Iris pigment epithelial cell (primary cell): ENCODE measurements around the gene TSC22D1.
"Not testable (repeated sequence)": the region's sequence is repeated elsewhere in the genome, so short reads cannot be mapped to it uniquely, and the experiment has no call there.

Experiments used
- DNase-seq: peaks from one replicate; pipeline ENCODE4 v3.0.0-alpha.2; 2011; ENCODE audit warnings: low read depth

The TSC22D1 gene

DNA sequence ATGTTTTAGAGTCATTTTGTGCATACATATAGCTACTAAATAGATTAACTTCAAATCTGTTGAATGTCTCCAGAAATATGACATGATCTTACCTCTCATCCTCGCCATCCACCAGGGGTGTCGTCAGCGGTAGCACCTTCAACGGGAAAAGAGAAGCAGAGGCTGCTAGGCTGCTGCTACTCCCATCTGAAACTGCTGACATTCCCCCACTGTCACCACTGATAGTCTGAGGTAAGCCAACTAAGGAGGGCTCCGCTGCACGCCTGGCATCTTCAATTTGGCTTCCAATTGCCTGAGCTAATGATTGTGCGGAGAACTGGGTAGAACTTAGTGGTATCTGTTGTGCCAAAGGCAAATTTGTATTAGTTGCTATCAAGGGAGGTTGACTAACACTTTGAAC is 3.1 kb downstream of the TSC22D1 start:
- no peak for DNase-seq

DNA sequence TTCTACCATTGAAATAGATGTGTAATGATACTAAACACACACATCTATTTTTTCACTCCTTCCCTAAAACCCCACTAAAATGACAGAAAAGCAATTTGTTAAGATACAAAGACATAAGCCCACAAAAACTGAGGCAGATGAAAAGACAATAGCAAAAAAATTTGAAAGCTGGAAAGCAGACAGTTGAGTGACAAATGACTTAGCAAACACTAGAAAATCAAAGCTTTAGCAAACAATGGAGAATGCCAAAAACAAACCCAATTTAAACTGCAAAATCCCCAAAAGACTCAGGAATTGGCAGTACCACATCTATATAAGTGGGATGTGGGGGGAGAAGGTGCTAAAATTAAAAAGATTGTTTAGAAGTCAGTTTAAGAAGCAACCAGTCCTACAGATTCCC is 9.5 kb downstream of the TSC22D1 start:
- no peak for DNase-seq

DNA sequence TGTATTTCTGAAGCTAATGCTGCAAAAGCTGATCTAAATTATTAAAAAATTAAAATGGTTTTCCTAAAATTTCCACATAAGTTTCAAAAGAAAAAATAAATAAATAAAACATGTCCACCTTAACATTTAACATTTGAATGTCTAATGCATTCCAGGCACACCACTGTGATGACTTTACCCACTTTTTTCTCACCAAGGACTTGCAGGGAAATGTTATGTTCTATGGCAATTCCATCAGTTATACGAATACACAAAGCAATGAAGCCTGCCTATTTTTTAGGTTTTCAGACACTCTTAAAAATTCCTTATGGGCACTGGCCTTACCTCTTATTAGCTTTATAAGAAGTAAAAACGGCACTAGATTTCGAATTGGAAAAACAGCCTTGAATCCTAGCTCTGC is 10.2 kb downstream of the TSC22D1 start:
- peak; percentile 33 for DNase-seq

DNA sequence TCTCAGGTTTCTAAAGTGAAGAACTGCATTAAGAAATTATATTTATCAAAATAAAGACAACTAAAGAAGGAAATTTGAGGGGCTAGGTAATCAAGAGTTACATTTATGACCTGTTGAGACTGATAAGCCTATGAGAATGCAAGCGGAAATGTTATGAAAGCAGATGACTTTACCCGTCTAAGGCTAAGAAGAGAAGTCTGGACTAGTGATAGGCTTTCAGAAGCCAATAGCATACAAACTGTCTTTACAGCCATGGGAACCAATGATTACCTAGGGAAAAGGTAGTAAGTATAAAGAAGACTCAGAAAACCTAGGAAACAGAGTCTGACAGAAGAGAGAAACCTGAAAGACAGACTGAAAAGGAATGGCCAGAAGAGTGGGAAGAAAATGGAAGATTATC is 11.2 kb downstream of the TSC22D1 start:
- DNase-seq: no peak

DNA sequence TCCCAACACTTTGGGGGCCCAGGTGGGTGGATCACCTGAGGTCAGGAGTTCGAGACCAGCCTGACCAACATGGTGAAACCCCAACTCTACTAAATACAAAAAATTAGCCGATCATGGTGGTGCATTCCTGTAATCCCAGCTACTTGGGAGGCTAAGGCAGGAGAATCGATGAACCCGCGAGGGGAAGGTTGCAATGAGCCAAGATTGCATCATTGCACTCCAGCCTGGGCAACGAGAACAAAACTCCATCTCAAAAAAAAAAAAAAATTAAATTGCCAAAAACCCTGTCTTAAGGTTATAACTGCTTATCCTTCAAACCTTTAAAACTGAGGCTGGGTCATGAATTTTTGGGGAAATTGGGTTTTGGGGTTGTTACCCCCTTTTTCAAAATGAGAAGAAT is 13.3 kb downstream of the TSC22D1 start:
- DNase-seq: not testable (repeated sequence)

DNA sequence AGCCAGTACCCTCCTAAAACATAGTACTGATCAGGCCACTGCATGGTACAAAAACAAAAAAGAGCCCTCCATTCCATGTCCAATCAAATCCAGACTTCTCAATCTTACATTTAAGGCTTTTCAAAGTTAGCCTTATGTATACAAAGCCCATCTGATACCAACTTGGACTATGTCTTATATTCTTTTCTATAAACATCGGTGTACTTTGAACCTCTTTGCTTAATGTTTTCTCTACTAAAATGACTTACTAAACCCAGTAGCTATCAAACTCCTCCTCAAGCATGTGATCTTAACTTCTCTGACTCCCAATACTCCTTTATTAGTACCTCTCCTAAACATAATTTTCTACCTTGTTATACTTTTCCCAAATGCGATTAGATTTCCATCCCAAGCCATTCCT is 14.8 kb downstream of the TSC22D1 start:
- no peak for DNase-seq

DNA sequence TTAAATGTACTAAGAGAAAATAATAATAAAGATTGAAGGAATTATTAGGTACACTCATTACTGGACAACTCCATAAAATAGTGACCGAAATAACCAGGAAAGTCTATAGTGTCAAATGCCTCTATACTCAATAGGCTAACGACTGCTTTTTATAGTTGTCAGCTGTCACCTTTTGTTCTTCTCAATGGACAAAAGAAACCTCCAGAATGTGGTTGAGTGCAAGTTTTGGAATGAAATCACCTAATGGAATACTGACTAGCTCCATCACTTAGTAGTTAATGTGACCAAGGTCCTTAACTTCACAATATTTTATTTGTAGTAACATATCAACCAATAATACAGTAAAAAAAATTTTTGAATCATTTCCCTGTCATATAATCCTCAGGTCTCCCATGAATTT is 18.1 kb downstream of the TSC22D1 start:
- DNase-seq: no peak

DNA sequence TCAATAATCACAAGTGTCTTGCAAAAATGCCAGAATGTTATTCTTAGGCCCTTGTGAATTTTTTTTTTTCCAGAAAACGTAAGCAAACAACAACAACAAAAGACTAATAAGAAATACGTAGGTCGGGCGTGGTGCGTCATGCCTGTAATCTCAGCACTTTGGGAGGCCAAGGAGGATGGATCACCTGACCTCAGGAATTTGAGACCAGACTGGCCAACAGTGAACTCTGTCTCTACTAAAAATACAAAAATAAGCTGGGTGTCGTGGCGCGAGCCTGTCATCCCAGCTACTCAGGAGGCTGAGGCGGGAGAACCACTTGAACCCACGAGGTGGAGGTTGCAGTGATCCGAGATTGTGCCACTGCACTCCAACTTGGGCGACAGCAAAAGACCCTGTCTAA is 20.9 kb downstream of the TSC22D1 start:
- no peak for DNase-seq

DNA sequence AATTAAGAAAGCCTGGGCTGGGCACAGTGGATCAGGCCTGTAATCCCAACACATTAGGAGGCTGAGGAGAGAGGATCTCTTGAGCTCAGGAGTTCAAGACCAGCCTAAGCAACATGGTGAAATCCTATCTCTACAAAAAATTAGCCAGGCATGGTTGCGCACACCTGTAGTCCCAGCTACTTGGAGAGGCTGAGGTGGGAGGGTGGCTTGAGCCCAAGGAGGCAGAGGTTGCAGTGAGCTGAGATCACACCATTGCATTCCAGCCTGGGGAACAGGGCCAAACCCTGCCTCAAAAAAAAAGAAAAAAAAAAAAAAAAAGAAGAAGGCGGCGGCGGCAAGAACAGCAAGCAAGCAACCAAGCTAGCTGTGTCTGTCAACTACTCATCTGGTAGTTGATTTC is 26.7 kb downstream of the TSC22D1 start:
- no peak for DNase-seq

DNA sequence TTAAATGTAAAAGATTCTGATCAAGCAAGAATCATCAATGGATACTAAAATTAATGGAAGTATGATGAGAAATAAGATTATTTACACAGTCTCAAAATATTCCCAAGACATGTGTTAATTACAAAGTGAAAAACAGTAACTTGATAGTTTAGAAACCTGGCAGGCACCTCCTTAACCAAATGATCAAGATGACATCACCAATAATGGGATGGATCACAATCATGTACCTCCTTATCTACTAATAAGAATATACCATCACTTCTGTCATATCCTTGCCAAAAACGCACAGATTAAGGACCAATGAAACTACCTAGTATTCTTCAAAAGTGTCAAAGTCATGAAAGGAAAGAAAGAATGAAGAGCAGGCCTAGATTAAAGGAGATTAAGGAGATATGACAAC is 30.0 kb downstream of the TSC22D1 start:
- DNase-seq: no peak

DNA sequence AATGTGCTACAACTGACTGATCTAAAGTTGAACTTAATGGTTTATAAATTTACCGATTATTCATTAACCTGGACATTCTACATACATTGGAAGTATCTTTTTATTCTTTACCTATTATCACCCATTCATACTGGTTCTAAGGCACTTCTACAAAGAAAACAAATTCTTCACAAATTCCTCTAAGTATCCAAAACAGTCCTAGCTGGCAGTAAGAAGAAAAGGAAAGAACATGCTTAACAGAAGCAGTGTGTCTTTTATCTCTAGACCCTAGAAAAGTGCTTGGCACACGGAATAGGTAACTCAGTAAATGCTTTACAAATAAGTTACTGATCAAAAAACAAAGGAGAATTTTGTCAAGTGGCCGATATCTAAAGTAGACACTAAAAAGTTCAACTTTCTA is 32.8 kb downstream of the TSC22D1 start:
- DNase-seq: no peak

DNA sequence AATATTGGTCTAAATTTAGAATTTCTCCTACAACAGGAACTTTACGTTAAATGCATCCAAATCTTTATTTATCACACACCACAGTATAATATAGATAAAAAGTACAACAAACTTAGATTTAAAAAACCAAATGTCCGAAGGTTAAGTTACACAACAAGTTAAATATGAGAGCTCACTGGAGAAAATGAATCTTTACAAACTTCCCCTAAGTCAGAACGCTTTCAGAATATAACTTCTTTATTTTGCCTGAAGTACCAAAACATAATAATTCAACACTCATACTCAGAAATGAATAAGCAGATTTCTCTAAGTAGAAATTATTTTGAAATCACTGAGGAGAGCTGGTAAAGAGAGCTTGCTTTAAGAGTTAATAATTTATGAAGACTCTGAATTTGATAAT is 33.8 kb downstream of the TSC22D1 start:
- no peak for DNase-seq

DNA sequence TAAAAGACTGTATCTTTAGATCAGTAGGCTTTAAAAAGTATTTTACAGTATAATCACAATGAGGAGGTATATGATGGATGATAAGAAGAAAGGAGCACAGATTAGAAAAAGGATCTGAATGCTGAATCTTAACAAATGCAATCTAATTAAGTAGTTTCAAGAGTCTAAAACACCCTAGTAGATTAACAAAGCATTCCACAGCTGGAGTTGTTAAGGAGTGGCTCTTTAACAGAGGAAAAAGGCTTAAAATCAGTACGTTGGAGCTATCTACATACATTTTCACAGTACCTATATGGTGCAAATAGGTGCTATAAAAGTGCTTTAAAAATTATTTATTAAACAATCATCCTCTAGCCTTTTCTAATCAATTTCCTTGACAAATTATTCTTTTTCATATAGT is 34.5 kb downstream of the TSC22D1 start:
- no peak for DNase-seq

DNA sequence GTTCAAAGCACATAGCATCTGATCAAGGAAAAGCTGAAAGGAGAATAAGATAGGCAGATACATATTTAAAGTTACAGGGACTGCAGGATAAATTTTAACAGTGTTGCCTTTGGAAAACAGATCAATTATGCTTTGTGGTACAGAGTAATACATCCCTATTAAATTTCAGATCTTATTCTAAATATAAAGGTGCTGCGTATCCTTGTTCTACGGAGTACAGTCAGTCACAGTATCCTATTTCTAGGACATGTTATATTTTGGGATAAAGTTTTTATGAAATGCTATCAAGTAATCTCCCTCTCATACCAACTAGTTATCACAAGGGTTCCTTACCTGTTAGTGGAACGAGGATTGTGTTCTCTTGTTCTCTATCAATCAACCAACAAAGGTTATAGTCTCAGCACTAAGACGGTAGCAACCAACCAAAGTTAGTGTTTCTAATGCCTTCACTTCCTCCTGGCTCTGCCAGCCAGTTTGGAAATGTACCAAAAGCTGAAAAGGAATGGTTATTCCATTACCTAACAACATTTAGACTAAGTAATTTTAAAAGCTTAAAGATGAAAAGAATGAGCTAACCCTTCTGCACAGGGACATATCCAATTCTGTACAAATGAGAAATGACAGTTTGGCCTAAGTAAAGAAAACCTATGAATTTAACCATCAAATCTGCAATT is 35.2 kb downstream of the TSC22D1 start:
- no peak for DNase-seq

DNA sequence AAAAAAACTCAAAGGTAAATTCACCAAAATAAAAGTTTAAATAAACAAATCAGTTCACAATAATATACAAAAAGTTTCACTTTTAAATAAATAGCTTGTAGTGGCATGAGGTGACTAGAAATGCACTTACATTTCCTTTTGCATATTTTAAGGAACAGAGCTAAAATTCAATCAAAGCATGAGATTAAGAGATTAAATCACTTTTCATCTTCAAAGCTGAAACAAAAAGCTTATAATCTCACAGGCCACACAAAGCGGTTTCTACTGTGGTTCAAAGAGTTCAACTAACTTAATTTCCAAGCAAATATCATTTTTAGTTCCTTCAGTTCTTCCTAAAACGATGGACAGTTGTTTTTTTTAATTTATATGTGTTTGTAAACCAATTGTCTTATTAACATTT is 38.9 kb downstream of the TSC22D1 start:
- no peak for DNase-seq

DNA sequence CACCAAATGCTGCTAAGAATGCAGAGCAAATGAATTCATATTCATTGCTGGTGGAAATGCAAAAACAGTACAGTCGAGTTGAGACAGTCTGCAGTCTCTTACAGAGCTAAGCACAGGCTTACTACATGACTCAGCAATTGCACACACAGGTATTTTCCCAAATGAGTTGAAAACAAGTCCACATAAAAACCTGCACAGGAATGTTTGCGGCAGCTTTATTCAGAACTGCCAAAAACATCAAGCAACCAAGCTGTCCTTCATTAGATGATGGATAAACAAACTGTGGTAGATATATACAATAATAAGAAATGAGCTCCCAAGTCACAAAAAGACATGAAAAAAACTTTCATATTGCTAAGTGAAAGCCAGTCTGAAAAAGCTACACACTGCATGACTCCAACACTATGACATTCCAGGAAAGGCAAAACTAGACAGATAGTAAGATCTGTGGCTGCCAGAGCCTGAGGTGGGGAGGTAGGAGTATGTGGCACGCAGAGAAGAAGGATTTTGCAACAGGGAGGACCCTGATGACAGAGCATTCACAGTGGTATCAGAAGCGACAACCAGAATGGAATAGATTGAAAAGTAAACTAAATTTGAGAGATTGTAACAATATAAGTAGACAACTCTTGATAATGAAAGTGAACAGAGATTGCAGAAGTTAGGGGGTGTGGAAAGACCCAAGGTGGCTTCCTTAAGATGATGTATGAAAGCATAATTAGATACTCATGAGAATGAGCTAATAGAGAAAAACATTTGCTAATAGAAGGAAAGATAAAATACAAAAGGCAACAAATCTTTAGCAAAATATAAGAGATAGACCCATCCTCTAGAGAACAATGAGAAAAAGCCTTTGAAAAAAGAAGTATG is 52.7 kb downstream of the TSC22D1 start:
- peak; percentile 94 for DNase-seq

DNA sequence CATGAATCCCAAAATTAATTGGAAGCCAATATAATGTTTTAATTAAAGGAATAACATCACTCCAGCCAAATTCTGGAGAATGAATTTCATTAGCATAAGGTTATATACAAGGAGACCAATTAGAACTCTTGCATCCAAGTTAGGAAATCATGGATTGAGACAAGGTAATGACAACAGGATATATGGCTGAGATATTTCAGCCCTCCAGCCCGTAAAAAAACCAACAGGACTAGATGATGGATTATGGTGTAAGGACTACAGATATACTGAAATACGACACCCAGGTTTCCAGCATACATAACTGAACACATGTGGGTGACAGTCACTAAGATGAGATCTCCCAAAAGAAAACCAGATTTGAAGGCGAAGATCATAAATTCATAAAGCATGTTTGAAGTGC is 56.5 kb downstream of the TSC22D1 start:
- DNase-seq: peak; percentile 4

DNA sequence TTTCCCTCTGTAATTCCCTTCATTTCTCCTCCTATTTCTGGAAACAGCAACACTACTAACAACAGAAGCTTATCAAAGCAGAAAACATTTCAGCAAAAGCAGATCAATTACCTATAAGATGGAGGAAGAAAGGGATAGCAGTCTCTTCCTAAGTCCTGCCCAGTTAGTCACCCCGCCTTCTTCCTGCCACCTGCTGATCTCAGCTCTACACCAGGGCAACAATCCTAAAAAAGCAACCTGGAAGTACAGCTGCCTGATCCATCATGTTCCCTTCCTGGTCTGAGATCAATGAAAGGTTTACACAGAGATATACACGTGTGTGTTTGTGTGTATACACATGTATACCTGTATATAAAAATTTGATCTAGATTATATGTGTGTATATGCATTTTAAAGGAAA is 59.4 kb downstream of the TSC22D1 start:
- no peak for DNase-seq

DNA sequence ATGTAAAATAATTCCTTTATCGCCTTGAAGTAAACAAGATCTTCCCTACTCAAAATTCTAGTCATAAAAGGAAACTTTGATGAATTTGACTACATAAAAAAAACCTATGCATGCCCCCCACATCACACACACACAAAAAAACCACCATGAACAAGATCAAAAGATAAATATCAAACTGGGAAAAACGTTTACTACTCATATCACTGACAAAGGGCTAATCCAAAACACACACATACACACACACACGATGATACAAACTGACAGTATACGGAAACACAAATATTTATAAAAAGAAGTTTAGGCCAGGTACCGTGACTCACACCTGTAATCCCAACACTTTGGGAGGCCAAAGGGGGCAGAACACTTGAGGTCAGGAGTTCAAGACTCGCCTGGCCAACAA is 61.9 kb downstream of the TSC22D1 start:
- no peak for DNase-seq

DNA sequence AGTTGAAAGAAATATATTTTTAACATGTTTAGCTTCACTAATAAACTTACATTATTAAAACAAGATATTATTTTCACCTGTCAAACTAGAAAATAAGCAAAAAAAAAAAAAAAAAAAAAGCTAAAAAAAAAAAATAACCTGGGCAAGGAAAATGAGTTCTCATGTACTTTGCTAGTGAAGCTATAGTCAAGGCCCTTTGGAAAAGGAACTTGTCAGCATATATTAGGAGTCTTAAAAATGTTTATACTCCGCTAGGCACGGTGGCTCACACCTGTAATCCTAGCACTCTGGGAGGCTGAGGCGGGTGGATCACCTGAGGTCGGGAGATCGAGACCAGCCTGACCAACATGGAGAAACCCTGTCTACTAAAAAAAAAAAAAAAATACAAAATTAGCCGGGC is 66.3 kb downstream of the TSC22D1 start:
- DNase-seq: not testable (repeated sequence)

DNA sequence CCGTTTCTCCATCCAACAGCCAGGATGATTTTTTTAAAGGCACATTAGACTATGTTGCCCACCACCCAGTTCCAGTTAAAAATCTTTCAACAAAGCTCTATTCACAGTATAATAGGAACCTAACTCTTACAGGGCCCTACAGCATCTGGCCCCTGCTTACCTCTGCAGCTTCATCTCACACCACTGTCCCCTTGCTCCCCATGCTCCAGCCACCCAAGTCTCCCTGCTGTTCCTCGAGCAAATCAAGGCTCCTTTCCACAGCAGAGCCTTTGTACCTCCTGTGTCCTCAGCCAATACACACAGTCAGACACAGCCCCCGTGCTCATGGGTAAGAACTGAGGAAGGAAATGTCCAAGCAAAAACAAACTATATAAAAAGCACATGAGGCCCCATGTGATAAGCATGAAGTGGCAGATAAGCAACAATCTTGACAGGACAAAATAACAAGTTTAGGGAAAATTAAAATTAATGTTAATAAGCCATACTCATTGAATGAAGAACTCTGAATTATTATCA is 67.5 kb downstream of the TSC22D1 start:
- no peak for DNase-seq

DNA sequence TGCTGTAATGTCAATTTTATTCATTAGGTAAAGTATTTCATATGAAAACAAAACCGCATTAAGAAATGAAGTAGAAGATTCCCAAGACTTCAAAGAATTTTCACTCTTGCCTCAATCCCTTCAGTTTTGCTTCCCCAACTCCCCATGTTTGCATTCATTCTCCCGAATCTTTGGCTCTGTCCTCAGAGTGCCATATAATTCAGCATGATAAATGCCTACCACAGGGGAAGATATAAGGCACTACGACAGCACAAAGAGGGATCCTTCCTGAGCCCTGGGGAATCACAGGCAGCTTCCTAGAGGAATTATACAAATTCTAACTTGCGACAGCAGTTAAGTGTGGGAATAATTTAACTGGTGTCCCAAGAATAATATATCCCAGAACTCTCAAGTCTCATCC is 68.5 kb downstream of the TSC22D1 start:
- no peak for DNase-seq

DNA sequence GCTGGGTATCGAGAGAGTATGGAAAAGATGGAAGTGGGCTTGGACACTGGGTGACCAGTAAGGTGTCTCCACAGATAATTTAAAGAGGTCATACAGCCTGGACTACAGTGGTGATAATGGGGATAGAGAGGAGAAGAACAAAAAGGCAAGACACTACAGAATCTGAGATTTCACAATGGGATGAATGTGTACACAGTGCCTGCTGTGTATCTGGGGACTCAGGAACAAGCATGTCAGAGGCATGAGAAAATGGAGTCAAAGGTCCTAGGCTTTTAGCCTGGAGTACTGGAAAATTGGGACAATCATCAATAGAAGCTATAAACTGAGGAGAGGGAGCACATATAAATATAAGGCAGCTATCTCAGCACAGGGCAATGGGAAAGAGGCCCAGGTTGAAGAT is 69.4 kb downstream of the TSC22D1 start:
- DNase-seq: no peak

DNA sequence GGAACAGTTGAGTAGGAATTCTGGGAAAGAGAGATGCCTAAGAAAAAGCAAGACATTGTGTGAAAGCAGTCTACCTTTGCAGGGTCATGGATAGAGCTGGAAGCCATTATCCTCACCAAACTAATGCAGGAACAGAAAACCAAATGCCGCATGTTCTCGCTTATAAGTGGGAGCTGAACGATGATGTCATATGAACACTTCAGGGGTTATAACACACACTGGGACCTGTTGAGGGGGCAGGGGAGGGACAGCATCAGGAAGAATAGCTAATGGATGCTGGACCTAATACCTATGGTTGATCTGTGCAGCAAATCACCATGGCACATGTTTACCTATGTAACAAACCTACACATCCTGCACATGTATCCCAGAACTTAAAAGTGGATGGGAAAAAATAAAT is 69.9 kb downstream of the TSC22D1 start:
- no peak for DNase-seq
